ENCODE data around the gene SLC38A10.

SLC38A10 gene

DNA sequence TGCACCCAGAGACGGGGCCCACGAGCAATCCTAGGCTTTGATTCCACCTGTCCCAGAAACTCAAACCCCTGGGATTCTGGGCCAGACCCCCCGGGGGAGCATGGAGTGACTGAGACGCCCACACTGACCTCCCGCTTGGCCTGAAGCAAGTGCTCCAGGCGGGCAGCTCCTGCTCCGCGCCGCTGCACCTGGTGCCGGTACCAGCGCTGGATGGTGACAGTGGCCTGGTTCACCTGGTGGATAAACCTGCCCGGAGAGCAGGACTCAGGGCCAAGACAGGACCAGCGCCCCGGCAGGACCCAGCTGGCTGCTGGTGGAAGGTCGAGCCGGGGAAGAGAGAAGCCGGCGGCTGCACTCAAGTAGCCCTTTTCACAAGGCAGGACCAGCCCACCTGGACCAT lies 94.9 kb downstream of the SLC38A10 start:
- no peak for DNase-seq

DNA sequence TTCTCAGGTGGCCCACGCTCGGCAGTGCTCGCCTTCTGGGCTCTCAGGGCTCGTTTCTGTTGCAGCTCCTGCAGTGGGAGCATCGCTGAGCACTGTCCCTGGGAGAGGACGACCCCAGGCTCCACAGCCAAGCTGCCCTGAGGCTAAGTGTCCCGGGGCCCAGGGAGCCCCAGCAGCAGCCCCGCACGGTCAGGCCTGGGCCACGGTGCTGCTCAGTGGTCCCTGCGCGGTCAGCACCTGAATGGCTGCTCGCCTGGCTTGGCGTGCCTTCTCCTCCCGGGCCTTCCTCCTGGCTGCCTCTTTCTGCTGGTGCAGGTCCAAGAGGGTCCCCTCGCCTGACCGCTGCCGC lies 95.7 kb downstream of the SLC38A10 start:
- DNase-seq = no peak

DNA sequence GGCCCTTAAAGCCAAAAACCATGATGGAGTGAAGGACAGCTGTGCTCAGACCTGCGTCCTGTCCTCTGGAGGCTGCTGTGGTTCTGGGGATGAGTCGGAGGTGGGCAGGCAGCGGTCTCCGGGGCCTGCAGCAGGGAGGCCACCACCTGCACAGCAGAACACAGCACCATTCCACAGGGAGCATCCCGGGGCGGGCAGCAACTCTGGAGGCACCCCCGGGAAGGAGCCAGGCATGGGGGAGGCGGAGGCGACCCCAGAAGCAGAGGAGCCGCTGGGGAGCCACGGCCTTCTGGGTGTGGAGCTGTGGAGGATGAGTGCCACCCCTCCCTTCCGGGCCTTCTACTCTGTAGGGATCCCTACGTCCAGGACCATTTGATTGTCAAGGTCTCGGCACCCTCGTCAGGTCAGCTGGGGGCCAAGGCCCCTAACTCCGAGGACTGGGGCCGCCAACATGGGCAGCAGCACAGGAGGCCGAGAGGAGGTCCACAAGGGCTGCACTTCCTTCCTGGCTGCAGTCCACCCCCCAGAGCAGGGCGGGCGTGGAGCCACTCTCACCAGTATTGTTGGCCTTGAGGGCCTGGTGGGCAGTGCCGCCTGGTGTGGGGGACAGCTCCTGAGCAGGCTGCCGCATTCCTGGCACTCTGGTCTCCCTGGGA lies 96.2 kb downstream of the SLC38A10 start:
- DNase-seq = no peak

DNA sequence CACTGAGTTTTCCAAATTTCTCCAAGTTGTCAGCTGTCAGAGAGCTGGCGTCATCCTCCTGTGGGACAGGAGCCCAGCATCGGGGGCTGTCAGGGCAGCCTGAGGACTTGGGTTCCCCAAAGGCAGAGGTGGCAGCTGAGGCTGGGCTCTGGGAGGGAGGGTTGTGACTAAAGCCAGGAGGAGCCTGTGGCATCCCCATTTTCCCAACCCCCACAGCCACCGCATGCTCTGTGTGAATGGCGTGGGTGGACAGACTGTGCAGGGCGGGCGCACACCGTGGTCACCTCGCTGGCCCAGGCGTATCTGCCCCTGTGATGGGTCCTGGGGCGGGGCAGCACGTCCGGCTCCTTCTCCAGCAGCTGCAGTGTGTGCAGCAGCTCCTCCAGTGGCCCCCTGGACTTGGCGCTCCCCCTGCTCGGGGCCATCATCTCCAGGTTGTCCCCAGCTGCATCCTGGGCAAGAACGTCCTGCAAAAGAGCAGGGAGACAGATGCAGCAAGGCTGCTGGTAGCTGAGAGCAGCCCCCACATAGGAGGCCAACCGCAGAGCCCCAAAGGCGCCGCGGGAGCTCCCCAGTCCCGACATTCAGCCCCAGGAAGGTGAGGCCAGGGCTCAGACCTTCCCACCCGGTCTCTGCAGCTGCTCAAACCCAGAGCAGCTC lies 97.1 kb downstream of the SLC38A10 start:
- no peak for DNase-seq

DNA sequence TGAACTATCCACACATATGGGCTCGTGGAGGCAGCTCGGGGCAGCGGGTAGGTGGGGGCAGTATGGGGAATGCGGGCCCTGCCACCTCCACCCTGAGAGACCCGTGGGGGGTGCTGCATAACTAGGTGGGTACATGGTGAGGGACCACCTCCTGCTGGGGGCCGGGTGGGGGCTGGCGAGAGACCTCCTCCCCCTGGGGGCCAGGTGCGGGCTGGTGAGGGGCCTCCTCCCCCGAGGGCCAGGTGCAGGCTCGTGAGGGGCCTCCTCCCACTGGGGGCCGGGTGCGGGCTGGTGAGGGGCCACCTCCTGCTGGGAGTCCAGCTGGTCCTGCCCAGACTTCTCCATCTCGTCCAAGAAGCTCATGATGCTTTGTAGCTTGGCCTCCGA lies 97.7 kb downstream of the SLC38A10 start:
- DNase-seq = no peak

DNA sequence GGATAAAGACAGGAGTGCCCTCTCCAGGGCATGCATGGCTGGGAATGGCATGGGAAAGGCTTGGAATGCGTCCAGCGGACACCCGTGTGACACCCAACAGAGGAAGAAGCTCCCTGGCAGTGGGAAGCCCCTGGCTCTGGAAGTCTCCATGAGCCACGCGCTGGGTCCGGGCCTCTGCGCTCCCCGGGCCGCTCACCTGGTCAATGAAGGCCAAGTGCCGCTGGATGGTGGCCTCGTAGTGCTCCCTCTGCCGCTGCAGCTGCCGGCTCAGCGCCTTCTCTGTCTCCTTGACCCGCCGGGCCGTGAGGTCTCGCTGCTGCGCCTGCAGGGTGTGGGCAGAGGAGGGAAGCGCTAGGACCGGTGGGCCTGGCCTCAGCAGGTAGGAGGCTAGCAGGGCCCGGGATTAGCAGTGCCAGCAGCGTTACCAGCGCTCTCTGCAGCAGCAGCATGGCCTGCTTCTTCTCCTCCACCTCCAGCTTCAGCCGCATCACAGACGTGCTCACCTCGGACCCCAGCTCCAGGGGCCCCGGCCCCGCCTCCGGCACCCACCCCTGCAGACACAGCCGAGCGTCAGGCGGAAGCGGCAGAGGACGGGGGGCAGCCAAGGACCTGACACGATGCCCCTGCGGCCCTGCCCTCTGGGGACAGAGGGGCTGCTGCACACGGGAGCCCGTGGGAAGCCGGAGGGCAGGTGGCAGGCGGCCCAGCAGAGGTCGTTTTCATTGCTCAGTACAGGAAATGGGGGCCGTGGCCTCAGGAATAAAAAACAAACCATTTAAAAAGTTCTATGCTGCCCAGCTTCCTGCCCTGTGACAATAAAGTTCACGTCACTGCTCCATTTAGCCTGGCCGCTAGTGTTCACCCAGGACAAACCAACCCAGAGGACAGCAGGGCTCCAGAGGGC lies 98.3 kb downstream of the SLC38A10 start:
- DNase-seq = no peak

DNA sequence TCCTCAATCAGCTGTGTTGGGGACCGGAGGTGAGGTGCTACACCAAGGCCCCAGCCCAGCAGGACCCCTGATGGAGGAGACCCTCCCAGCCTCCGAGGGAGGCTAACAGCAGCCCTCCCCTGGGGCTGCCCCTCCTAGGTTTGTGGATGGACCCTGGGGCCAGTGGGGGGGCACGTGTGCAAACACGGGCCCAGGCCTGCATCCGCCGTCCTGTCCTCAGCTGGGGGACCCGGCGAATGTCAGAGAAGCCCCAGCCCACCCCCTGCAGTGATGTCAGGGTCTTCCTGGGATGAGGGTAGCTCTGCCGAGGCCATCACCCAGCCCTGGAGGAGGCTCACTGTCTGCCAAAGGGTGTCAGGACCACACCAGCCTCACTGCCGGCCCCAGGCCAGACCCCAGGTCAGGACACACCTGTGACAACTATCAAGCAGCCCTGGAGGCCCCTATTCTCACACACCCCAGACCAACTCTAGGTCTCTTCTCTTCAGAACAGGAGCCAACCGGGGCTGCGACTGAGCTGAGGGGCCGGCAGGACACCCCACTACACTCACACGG lies 99.1 kb downstream of the SLC38A10 start:
- no peak for DNase-seq
